GM19043 (cell line): ENCODE measurements around the gene PAPPA.

ENCODE experiments used
- ATAC-seq: cut with Tn5 transposase; IDR thresholded peaks from one replicate; pipeline ENCODE4 v1.9.1; 2021; ENCODE audit warnings: low read depth; ENCODE audit not compliant: unreplicated experiment

Gene PAPPA, protein sequence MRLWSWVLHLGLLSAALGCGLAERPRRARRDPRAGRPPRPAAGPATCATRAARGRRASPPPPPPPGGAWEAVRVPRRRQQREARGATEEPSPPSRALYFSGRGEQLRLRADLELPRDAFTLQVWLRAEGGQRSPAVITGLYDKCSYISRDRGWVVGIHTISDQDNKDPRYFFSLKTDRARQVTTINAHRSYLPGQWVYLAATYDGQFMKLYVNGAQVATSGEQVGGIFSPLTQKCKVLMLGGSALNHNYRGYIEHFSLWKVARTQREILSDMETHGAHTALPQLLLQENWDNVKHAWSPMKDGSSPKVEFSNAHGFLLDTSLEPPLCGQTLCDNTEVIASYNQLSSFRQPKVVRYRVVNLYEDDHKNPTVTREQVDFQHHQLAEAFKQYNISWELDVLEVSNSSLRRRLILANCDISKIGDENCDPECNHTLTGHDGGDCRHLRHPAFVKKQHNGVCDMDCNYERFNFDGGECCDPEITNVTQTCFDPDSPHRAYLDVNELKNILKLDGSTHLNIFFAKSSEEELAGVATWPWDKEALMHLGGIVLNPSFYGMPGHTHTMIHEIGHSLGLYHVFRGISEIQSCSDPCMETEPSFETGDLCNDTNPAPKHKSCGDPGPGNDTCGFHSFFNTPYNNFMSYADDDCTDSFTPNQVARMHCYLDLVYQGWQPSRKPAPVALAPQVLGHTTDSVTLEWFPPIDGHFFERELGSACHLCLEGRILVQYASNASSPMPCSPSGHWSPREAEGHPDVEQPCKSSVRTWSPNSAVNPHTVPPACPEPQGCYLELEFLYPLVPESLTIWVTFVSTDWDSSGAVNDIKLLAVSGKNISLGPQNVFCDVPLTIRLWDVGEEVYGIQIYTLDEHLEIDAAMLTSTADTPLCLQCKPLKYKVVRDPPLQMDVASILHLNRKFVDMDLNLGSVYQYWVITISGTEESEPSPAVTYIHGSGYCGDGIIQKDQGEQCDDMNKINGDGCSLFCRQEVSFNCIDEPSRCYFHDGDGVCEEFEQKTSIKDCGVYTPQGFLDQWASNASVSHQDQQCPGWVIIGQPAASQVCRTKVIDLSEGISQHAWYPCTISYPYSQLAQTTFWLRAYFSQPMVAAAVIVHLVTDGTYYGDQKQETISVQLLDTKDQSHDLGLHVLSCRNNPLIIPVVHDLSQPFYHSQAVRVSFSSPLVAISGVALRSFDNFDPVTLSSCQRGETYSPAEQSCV (N-terminal part only)

DNA sequence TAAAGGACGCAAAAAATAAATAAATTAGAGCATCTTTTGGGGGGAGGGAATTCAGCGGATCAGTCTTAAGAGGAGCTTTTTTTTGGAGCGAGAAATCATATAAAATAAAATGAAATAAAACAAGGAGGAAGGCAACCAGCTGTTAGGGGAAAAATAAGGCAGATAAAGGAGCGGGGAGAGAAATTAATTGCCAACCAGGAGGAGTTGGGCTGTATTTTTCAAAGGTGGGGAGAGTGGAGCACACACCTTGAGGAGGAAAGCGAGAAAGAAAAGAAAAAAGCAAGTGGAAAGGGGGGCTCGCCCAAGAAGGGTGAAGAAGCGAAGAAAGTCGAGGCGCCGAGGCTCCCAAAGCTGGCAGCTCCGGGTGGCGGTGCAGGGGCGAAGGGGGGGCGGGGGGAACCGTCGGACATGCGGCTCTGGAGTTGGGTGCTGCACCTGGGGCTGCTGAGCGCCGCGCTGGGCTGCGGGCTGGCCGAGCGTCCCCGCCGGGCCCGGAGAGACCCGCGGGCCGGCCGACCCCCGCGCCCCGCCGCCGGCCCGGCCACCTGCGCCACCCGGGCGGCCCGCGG is at the start of gene PAPPA:
TSS of gene PAPPA (plus strand) at position 27 of the 569 bp plus-strand sequence. CDS start at position 409, 382 bp downstream.
- no peak for ATAC-seq

DNA sequence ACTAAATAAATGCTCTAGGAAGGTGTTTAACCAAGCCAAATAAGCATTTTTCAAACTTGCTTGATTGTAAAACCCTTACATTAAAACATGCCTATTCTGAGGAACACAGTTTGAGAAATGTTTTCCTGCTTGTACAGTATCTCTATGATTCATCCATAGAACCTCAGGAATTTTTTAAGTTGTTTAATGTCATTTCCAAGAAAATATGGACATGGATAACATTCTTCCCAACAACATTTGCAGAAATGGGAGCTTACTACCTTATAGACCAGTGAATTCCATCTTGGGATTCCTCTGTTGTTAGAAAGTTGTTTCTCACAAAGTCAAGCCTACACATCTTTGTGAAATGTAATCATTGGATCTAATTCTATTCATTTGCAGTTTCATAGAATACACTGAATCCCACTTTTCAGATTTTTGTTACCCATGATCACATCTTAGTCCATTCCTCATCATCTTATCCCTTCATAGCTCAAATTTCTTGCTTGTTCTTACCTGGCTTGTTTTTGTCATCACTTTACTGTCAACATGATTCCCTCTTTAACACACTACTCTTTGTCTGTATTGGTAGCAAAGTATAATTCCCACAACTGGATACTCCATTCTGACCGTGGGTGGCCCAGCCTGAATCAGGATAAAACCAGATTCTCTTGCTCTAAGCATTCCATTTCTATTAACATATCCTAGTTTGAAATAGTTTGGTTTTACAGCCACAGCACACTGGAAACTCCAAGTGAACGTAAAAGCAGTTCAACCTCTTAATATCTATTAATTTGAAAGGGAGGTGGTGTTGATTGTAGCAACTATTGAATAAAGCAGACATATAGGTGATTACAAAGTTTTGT is 49.4 kb upstream of the PAPPA start:
- no peak for ATAC-seq

DNA sequence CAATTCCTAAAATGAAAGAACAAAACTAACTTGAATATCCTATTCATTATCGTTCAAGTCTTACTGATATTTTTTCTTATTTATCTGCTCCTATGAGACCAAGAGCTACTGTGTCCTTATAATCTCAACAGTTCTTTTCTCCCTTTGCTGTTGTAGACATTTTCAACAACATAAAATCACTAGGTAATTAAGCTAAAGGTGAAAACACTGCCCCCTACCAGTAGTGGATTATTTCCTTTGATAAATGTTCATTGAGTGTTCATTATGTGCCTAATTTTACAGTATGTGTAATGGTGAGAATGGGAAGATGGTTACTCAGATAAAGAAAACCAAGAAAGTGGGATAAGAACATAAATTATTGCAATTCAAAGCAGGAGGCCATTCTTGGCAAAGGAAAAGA is 41.4 kb upstream of the PAPPA start:
- ATAC-seq = no peak

DNA sequence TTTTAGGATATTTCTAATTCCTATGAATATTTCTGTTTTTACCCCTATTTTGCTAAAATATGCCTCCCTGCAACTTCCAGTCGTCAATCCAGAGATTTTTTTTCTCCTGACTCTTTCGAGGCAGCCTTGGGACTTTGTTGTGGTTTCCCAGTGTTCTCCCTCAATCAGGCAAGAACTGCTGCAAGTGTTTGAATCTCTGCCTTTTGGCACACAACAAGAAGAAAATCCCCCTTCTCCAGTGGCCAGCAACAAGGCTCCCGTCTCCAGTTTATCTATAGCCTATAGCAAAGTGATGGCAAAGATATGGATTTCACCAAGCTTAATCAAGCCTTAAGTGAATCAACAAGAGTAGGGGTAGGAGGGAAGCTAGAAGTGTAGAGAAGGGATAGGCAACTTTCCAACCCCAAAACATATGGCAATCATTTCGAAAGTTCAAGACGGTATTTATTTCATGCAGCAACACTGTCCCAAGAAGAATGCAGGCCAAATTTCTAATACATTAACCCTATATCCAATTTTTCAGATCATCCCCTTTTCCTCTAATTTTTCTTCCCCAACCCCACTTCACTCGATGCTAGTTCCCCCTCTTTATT is 37.7 kb upstream of the PAPPA start:
- no peak for ATAC-seq

DNA sequence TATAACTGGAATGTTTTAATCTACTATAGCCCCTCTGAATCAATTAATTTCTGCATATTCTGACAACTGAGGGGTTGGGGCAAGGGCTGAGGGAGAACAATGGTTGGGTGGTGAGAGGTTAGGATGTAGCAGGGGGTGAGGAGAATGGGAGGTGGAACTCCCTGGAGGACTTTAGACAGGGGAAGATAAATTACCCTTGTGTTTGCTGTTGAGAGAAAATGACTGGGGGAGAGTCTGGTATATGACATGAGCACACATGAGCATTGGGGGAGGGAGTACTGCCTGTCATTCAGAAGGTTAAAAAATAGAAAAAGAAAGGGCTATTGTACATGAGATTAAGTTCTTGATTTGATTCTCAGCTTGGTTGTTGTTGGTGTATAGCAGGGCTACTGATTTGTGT is 37.2 kb upstream of the PAPPA start:
- ATAC-seq = no peak

DNA sequence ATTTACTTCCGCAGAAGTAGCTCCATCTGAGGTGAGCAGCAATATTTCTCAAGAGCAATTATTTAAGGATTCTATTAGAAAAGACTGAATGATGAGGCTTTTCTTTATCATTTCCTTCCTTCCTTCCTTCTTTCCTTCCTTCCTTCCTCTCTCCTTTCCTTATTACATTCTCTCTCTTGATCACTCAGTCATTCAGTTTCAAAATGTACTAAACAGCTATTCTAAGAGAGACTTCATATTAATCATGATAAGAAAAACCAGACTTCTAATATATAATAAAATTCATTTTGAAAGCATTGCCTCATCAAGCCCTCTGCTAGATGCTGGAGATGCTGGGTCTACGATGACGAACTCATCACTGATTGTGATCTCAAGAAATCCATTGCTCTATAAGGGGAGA is 30.4 kb upstream of the PAPPA start:
- ATAC-seq = no peak

DNA sequence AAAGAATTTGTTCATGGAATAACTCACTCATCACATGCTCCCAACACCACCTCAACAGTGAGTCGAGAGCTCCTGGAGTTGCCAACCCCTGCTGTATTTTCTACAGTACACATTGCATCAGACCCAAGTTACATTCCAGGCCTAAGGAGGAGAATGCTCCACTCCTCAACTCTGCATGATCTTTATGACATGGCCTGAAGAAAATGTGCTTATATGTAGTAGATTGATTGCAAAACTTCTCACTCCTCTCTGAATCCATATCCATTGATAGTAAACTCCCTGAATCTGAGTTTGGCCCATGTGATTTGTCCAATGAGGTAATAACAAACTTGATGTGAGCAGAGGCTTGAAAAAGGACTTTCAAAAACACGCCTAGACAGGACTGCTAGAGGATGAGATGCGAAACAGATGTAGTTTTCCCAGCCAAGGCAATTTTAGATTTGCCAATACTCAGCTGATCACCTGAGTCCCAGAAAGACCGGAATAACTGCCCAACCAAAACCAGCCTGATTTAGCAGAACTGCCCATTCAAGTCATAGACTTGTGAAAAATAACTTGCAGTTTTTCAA is 29.0 kb upstream of the PAPPA start:
- ATAC-seq = no peak

DNA sequence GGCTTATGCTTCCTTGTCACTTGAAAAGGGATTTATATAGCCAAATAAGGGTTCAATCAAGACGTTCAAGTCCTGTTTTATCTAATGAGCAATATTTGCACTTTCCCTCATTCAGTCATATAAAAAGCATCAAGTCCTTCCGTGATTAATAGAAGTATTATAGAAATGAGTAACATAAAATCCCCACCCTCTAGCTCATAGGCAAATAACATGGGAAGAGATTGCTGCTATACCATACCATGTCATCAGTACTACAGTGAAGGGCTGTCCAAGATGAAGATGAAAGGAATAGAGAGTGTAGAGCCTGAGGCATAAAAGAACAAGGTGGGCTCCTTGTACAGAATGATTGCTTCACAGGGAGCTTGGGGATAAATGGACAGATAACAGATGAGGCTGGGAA is 20.4 kb upstream of the PAPPA start:
- ATAC-seq = no peak

DNA sequence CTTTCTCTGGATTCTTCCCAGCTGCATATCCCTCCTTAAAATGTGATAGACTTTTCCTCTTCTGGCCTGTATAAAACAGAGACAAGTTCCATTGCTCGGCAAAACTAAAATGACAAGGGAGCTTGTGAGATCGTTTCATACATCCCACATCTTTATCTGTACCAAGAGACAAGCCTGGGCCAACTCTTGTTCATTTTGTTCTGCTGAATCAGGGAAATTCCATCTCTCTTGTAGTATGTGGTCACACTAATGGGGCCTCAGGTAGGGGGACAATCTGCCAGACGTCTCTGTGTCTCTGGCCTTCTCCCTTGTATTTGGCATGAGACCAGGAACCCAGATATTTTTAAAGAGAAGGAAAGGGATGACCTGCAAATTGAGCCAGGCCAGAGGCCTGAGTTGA is 18.6 kb upstream of the PAPPA start:
- no peak for ATAC-seq

DNA sequence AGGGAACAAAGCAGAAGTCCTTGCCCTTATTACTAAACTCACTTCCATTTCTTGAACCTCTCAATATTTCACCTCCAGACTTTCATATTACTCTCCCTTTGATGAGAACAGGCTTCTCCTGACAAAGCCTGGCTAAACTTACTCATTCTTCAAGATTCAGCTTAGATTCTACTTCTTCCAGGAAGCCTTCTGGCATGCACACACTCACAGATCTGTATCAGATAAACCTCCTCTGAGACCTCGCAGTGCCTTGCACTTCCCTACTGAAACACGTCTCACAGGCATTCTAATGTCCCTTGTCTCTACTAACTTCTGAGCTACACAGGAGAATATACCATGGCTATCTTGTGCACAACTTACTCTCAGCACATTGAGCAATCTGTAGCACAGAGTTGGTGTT is 16.6 kb upstream of the PAPPA start:
- ATAC-seq = no peak

DNA sequence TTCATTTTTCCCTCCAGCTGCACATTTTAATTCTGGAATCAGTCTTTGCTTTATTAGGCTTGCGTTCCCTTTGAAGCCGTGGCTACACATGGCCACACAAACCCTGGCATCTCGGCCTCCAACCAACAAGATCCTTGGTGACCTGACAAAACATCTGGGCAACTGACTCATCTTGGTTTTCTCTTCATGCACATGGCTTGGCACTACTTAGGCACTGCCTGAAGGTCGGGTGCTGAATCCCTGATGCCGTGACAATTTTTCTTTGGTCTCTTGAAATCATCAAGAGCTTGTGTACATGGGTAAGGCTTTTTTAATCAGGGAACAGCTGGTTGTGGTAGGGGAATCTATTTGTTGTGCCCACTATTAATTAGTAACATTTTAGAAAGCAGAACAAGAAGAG is 16.0 kb upstream of the PAPPA start:
- no peak for ATAC-seq

DNA sequence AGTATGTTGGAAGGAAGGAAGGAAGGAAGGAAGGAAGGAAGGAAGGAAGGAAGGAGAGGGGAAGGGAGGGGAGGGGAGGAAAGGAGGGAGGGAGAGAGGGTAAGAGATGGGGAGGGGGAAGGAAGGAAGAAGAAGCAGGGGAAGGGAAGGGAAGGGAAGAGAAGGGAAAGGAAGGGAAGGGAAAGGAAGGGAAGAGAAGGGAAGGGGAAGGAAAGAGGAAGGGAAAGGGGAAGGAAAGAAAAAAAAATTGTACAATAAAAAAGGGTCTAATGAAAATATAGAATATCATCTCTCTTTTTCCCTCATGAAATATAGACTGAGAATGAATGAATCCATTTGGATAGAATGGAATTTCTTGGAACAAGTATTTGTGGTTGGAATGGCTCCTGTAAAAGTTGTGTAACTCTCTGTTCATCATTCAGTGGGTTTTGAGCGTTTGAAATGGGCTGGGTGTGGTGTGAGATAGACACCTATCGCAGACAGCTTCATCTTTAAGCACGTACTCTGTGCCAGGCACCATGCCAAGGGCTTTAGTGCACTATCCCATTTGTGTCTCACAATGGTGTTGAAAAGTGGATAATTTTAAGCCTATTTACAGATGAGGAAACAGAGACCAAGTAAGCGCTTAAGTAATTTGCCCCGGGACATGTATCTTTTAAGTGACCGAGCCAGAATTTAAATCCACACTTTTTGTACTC is 11.6 kb upstream of the PAPPA start:
- no peak for ATAC-seq

DNA sequence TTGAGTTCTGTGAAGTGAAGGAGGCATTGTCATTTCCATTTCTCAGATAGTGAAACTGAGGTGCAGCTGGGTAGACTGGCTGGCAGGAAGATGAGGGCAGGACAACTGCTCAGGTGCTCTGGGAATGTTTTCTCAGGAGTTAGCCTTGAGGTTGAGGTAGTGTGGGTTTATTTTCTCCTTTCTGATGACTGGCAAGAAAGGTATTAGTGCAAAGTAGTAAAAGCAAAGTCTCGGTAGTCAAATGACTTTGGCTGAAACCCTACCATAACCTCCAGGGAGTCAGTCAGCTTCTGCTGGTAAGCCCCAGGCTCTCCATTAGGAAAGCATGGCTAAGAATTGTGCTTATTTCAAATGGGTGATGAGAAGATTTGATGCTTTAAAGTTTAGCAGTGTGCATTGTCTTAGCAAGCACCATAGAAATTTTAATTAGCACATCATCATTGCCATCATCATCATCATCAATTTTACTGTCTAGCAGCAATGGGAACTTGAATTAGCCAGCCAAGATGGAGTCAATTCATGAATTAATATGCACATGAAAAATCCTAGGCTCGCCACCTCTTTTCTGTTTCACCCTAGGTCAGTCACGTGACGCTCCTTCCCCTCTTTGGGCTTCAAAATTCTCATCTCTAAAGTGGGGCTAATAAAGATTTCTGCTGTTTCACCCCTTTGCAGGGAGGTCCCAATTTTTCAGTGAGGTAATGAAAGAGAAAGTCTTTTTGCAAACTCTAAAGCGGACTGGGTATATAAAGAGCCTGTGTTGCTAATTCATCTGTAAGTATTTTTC is 10.7 kb upstream of the PAPPA start:
- ATAC-seq = no peak

DNA sequence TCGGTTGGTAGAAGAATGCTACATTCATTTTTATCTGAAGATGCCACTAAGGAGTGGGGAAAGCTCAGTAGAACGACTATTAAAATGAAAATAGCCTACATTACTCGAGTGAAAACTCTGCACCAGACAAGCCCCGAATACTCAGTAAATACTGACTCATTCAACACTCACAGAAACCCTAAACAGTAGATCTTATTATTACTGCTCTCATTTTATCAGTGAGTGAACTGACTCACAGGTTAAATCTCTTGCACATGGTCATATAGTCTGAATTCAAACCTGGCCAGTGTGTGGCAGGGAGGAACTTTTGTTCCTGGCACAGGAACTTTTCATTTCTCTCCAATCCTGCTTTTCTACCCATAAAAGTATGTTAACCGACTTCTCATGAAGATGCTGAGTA is 9.6 kb upstream of the PAPPA start:
- ATAC-seq = no peak

DNA sequence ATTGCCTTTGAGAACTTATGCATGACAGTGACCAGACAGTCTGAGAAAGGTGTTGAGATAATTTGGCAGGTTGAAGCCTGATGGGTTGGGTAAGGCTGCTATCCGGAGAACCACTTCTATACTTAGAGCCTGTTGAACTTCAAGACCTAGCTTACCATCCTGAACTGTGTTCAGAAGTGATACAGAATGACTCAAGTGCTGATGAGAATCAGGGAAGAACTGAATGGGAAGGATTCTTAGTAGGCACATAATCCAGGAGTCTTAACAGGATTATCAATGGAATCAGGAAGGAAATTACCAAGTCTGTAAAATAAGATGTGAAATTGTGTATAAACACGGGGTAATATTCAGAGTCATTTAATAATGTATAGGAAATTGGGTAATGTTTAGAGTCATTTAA is 9.0 kb upstream of the PAPPA start:
- no peak for ATAC-seq

DNA sequence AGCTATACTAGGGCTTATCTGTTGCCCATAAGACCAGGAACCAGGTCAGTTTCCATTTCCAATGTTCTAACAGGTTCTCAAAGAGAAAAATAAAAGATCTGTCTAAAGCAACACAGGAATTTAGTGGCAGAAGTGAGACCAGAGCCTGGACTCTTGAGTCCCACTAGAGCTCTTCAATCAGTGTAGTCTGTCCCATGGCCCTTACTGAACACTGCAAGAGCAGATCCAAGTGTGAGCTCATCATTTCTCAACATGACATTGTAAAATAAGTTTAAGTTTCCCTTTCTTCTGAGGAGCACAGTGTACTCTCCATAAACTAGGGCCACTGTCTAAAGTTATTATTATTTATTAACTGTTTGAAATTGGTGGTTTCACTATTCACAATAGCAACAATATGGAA is 8.6 kb upstream of the PAPPA start:
- no peak for ATAC-seq

DNA sequence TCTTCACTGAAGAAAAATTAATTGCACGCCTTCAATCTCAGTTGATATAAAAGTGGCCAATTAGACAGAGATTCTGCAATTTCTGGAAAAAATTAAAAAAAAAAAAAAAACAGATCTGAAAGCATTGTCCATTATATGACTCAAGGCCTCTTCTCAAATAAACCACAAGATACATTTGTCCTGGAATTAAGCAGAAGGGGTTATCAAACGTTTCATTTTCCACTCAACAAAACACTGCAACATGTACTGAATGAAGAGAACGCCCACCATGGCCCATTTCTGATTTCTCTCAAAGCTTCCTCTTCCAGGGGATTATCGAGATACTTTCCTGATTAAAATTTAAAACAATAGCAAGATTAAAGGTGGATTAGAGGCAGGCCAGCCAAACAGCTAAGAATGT is 5.8 kb upstream of the PAPPA start:
- no peak for ATAC-seq

DNA sequence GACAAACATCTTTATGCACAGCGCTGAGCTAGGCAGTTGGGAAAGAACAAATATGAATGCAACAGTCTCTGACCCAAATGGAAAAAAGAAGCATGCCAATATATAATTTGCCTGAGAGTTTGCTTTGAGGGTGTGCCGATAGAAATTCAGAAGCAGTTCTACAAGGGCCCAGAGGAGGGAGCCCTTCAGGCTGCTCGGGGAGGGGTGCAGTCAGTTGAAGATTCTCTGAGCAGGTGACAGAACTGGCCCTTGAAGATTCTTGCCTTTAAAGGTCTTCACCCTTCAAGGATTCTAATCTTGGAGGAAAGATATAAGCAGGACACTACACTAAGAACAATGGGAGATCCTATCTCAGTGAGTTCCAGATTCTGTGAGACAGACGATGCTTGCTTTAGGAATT is 3.7 kb upstream of the PAPPA start:
- ATAC-seq = no peak
